ENCODE measurements around the gene SNX17. TPM values are rescaled to one million over a fixed set of nuclear protein-coding genes. Genes with fewer than 3 reads are reported as not detected.
A peak's percentile ranks its signal among the peaks of the same experiment; 100 is the strongest.

The SNX17 gene
- total and polyA plus RNA-seq, 7 donors = 70.5 to 102 (median 92.4) TPM

DNA sequence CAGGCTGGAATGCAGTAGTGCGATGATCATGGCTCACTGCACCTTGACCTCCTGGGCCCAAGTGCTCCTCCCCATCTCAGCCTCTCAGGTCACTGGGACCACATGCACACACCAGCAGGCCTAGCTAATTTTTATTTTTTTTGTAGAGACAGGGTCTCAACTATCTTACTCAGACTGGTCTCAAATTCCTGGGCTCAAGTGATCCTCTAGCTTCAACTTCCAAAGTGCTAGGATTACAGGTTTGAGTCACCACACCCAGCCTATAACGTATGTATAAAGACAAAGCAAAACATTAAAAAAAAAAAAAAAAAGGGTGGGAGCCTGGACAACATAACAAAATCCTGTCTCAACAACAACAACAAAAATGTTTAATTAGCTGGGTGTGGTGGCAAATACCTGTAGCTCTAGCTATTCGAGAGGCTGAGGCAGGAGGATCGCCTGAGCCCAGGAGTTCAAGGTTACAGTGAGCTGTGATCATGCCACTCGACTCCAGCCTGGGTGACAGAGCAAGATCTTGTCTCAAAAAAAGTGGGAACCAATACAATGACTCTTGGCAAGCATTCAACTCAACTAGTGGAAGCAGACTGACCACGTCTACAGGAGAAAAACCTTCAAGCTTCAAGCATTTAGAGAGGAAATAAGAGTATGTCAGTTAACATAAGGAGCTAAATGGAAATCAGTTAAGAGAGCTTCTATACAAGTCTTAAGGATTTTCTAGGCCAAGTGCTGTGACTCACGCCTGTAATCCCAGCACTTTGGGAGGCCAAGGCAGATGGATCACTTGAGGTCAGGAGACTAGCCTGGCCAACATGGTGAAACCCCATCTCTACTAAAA is 16.4 kb upstream of the SNX17 start:
- no peaks in the 10 kb centered on the region for H3K27me3 ChIP-seq
- no peak overlapping the region for H3K27ac ChIP-seq
- peaks cover 0 to 5% (median 0%) of the 10 kb centered on the region in 4 donors for H3K36me3 ChIP-seq
- peaks cover 0 to 38% (median 34%) of the 10 kb centered on the region in 4 donors for H3K4me1 ChIP-seq
- WGBS, 2 donors = 45 to 79% methylated on average over 7 of the region's 7 CpGs
- intact Hi-C loops (cut with DNase I) = loop anchor here (10.0 kb wide), 1 partner anchor 139 kb away; the partner anchor contains the start of genes ATRAID, CAD and SLC5A6
- no peaks in the 10 kb centered on the region for H3K9me3 ChIP-seq
- no peak for DNase-seq
- H3K4me3 ChIP-seq = no peak overlapping the region
- TF ChIP-seq EP300 (IDR thresholded peaks at IDR 0.05) = no peak
- TF ChIP-seq POLR2AphosphoS5 (IDR thresholded peaks at IDR 0.05) = no peak
- TF ChIP-seq POLR2A (IDR thresholded peaks at IDR 0.05) = no peak

DNA sequence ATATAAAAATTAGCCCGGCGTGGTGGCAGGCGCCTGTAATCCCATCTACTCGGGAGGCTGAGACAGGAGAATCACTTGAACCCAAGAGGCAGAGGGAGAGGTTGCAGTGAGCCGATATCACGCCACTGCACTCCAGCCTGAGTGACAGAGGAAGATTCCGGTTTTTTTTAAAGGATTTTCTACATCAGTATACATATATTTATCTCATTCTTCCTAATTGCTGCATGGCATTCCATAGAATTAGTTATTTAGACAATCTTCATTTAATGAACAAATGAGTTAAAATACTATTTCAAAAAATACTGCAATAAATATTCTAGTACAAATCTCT is 15.9 kb upstream of the SNX17 start:
- DNase-seq = no peak
- intact Hi-C loops (cut with DNase I) = loop anchor here (10.0 kb wide), 1 partner anchor 140 kb away; the partner anchor contains the start of genes ATRAID, CAD and SLC5A6
- H3K27ac ChIP-seq = no peak overlapping the region
- peaks cover 0 to 38% (median 34%) of the 10 kb centered on the region in 4 donors for H3K4me1 ChIP-seq
- WGBS, 2 donors = 89 to 91% methylated on average over 7 of the region's 7 CpGs
- H3K36me3 ChIP-seq = peaks cover 0 to 5% (median 0%) of the 10 kb centered on the region in 4 donors
- TF ChIP-seq POLR2A (IDR thresholded peaks at IDR 0.05) (no peak), POLR2AphosphoS5 (IDR thresholded peaks at IDR 0.05) (no peak), EP300 (IDR thresholded peaks at IDR 0.05) (no peak)
- TF ChIP-seq, protein P1, sequence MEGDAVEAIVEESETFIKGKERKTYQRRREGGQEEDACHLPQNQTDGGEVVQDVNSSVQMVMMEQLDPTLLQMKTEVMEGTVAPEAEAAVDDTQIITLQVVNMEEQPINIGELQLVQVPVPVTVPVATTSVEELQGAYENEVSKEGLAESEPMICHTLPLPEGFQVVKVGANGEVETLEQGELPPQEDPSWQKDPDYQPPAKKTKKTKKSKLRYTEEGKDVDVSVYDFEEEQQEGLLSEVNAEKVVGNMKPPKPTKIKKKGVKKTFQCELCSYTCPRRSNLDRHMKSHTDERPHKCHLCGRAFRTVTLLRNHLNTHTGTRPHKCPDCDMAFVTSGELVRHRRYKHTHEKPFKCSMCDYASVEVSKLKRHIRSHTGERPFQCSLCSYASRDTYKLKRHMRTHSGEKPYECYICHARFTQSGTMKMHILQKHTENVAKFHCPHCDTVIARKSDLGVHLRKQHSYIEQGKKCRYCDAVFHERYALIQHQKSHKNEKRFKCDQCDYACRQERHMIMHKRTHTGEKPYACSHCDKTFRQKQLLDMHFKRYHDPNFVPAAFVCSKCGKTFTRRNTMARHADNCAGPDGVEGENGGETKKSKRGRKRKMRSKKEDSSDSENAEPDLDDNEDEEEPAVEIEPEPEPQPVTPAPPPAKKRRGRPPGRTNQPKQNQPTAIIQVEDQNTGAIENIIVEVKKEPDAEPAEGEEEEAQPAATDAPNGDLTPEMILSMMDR (IDR thresholded peaks at IDR 0.05) = no peak
- H3K27me3 ChIP-seq = no peaks in the 10 kb centered on the region
- H3K9me3 ChIP-seq = no peaks in the 10 kb centered on the region
- no peak overlapping the region for H3K4me3 ChIP-seq

DNA sequence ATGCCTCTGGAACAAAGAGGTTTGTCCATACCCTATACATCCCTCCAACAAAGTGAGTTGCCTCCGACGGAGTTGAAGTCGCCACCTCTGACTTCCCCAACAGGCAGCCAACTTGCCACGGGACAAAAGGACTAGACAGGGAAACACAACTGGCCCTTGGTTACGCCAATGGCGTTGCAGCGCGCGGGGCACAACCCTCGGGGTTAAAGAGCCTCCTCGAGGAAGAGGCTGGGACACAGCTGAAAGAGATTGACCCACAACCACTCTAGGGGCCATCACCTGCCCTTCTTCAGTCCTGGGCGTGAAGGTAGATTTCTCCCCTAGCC is 14.4 kb upstream of the SNX17 start:
- DNase-seq = peak; percentile 70
- WGBS, 2 donors = 0 to 1% methylated on average over 12 of the region's 12 CpGs
- Histone ChIP-seq H3K27ac (peak overlapping the region; percentile 79 to 93 (median 86)), H3K4me1 (peaks cover 0 to 38% (median 34%) of the 10 kb centered on the region in 4 donors), H3K9me3 (no peaks in the 10 kb centered on the region), H3K27me3 (no peaks in the 10 kb centered on the region), H3K36me3 (no peaks in the 10 kb centered on the region), H3K4me3 (peak overlapping the region; percentile 52 to 94 (median 84))
- TF ChIP-seq POLR2AphosphoS5 (IDR thresholded peaks at IDR 0.05) (no peak), EP300 (IDR thresholded peaks at IDR 0.05) (no peak), POLR2A (IDR thresholded peaks at IDR 0.05) (no peak)
- TF ChIP-seq, protein P1 (IDR thresholded peaks at IDR 0.05) = no peak
- intact Hi-C loops (cut with DNase I) = loop anchor here (1.0 to 10.0 kb wide), 2 partner anchors 72 to 141 kb away; partner anchors contain the start of genes ATRAID, CAD, NRBP1 and SLC5A6

- H3K27ac ChIP-seq = peak within 1 kb of the TSS; percentile 79 to 93 (median 86)
- no peaks in the 10 kb centered on the region for H3K9me3 ChIP-seq
- WGBS, 2 donors = 0% methylated on average over 67 of the region's 67 CpGs
- peak within 1 kb of the TSS; percentile 52 to 94 (median 84) for H3K4me3 ChIP-seq
- H3K36me3 ChIP-seq = no peaks in the 10 kb centered on the region
- H3K27me3 ChIP-seq = no peaks in the 10 kb centered on the region
- intact Hi-C loops (cut with DNase I) = loop anchor here (1.0 to 10.0 kb wide), 3 partner anchors 14 to 142 kb away; partner anchors contain the start of genes ATRAID, CAD, EIF2B4 and NRBP1
- DNase-seq = peak; percentile 97
- TF ChIP-seq EP300 (IDR thresholded peaks at IDR 0.05) (peak in 1 of 4 donors; percentile 6), POLR2A (IDR thresholded peaks at IDR 0.05) (peak in 1 of 2 donors; percentile 33), POLR2AphosphoS5 (IDR thresholded peaks at IDR 0.05) (peak; percentile 35 to 76 (median 56))
- TF ChIP-seq, protein P1 (IDR thresholded peaks at IDR 0.05) = no peak
- peaks cover 0 to 38% (median 34%) of the 10 kb centered on the region in 4 donors for H3K4me1 ChIP-seq
Observed at GRCh38 chr2:27356382-27357181, 13.8 kb upstream of the SNX17 start, which contains the start of gene GTF3C2. TSS of gene GTF3C2 (minus strand) at chr2:27356764. CDS start at chr2:27343554, 13,210 bp downstream.
